ENCODE data around the gene HOMER1.

GRCh38 chr5:79417495-79417894 lies 96.4 kb downstream of the HOMER1 start:
- TF ChIP-seq CTCF (IDR thresholded peaks at IDR 0.05; ENCODE audit: low read depth, low read length) (no peak), EZH2phosphoT487 (IDR thresholded peaks at IDR 0.05; ENCODE audit: low read depth) (no peak)

All from OCI-LY3 (cell line).